ENCODE measurements around the gene SLC17A7. TPM values are rescaled to one million over a fixed set of nuclear protein-coding genes. Genes with fewer than 3 reads are reported as not detected.

The SLC17A7 gene
- total and polyA plus RNA-seq, 12 donors: 0.17 to 2.3 (median 0.92) TPM

- Histone ChIP-seq H3K4me1 (peaks cover 7 to 49% (median 38%) of the 10 kb centered on the region in 9 donors), H3K36me3 (no peaks in the 10 kb centered on the region), H3K9me3 (no peaks in the 10 kb centered on the region), H3K27ac (no peak within 1 kb of the TSS), H3K27me3 (peaks cover 15 to 100% (median 98%) of the 10 kb centered on the region in 7 donors), H3K4me3 (no peak within 1 kb of the TSS)
- intact Hi-C loops (cut with DNase I): no loop called here
- DNase-seq (no peak), ATAC-seq (no peak)
- WGBS, 2 donors: 54 to 58% methylated on average over 7 of the region's 7 CpGs
- no peak for TF ChIP-seq CTCF (IDR thresholded peaks at IDR 0.05)
Observed at GRCh38 chr19:49425178-49425577, 16.1 kb downstream of the SLC17A7 start, which contains the start of gene GFY. GFY (plus strand) TSS chr19:49425388; CDS start chr19:49426431, 1,043 bp downstream.

- no peak for TF ChIP-seq CTCF (IDR thresholded peaks at IDR 0.05)
- Histone ChIP-seq H3K27ac (no peak overlapping the region), H3K9me3 (no peaks in the 10 kb centered on the region), H3K27me3 (peaks cover 15 to 100% (median 99%) of the 10 kb centered on the region in 7 donors), H3K4me1 (peaks cover 7 to 49% (median 38%) of the 10 kb centered on the region in 9 donors), H3K4me3 (no peak overlapping the region), H3K36me3 (no peaks in the 10 kb centered on the region)
- DNase-seq: no peak
- ATAC-seq: no peak
- WGBS, 2 donors: 5 to 15% methylated on average over 3 of the region's 3 CpGs
- intact Hi-C loops (cut with DNase I): no loop called here
Observed at GRCh38 chr19:49423985-49424303, 17.4 kb downstream of the SLC17A7 start.

- TF ChIP-seq CTCF (IDR thresholded peaks at IDR 0.05): no peak
- intact Hi-C loops (cut with DNase I): no loop called here
- ATAC-seq (peak in 2 of 8 donors; percentile 30), DNase-seq (no peak)
- no peak within 1 kb of the TSS for H3K27ac ChIP-seq
- WGBS, 2 donors: 3 to 8% methylated on average over 38 to 42 of the region's 42 CpGs
- H3K36me3 ChIP-seq: no peaks in the 10 kb centered on the region
- H3K9me3 ChIP-seq: no peaks in the 10 kb centered on the region
- H3K27me3 ChIP-seq: peaks cover 15 to 100% (median 99%) of the 10 kb centered on the region in 7 donors
- peaks cover 7 to 46% (median 36%) of the 10 kb centered on the region in 9 donors for H3K4me1 ChIP-seq
- H3K4me3 ChIP-seq: peak within 1 kb of the TSS in 9 of 10 donors; percentile 10 to 41 (median 32)
Observed at GRCh38 chr19:49423071-49423984, 18.0 kb downstream of the SLC17A7 start, which contains the start of gene PTH2. PTH2 (minus strand) TSS chr19:49423441; CDS start chr19:49423339, 102 bp downstream.

GRCh38 chr19:49422407-49423070, 18.8 kb downstream of the SLC17A7 start:
- ATAC-seq (peak; percentile 53 to 79 (median 64)), DNase-seq (peak in 1 of 2 donors; percentile 50)
- WGBS, 2 donors: 2% methylated on average over 55 to 58 of the region's 58 CpGs
- TF ChIP-seq CTCF (IDR thresholded peaks at IDR 0.05): peak in 8 of 9 donors; percentile 28 to 64 (median 56)
- no peak overlapping the region for H3K27ac ChIP-seq
- intact Hi-C loops (cut with DNase I): no loop called here
- peaks cover 15 to 100% (median 99%) of the 10 kb centered on the region in 7 donors for H3K27me3 ChIP-seq
- no peaks in the 10 kb centered on the region for H3K36me3 ChIP-seq
- H3K4me3 ChIP-seq: peak overlapping the region in 9 of 10 donors; percentile 10 to 41 (median 32)
- H3K9me3 ChIP-seq: no peaks in the 10 kb centered on the region
- H3K4me1 ChIP-seq: peaks cover 5 to 39% (median 30%) of the 10 kb centered on the region in 9 donors
